SJSA1 (cell line): ENCODE data around the gene GFRA4. TPM values are rescaled to one million over a fixed set of nuclear protein-coding genes. Genes with fewer than 3 reads are reported as not detected.

Experiments used
- DNase-seq, 2 experiments: peaks; one replicate each; pipeline ENCODE4 v3.0.0-alpha.2; 2015 to 2020; ENCODE audit warnings: low spot score in 2 of 2, low read depth in 1 of 2
- H3K27ac ChIP-seq: fragments of 250-450 bp; sonication (Bioruptor Pico); 2 replicates; pipeline ENCODE4 v1.5.1; 2020; ENCODE audit warnings: mild to moderate bottlenecking, moderate library complexity
- H3K27me3 ChIP-seq: fragments of 250-450 bp; sonication (Bioruptor Pico); replicated peaks from 2 replicates; pipeline ENCODE4 v1.5.1; 2020; ENCODE audit warnings: mild to moderate bottlenecking, moderate library complexity
- H3K36me3 ChIP-seq: fragments of 250-450 bp; sonication (Bioruptor Pico); 2 replicates; pipeline ENCODE4 v1.5.1; 2020; ENCODE audit warnings: mild to moderate bottlenecking
- H3K4me1 ChIP-seq: fragments of 250-450 bp; sonication (Bioruptor Pico); replicated peaks from 2 replicates; pipeline ENCODE4 v1.6.1; 2021; ENCODE audit warnings: mild to moderate bottlenecking
- H3K4me3 ChIP-seq: fragments of 250-450 bp; sonication (Bioruptor Pico); 2 replicates; pipeline ENCODE4 v1.5.1; 2020; ENCODE audit warnings: mild to moderate bottlenecking
- H3K9me3 ChIP-seq: fragments of 250-450 bp; sonication (Bioruptor Pico); replicated peaks from 2 replicates; pipeline ENCODE4 v1.5.1; 2020; ENCODE audit warnings: mild to moderate bottlenecking
- total RNA-seq: library from RNA; depleted of rRNA; stranded (reverse); fragments of >200 nt; shearing (Covaris generic); gene quantifications from 2 replicates; pipeline ENCODE4 v1.2.3, GENCODE V29; 2014

GFRA4 gene
- total RNA-seq, 1 experiment from 2014 or later = not detected

DNA sequence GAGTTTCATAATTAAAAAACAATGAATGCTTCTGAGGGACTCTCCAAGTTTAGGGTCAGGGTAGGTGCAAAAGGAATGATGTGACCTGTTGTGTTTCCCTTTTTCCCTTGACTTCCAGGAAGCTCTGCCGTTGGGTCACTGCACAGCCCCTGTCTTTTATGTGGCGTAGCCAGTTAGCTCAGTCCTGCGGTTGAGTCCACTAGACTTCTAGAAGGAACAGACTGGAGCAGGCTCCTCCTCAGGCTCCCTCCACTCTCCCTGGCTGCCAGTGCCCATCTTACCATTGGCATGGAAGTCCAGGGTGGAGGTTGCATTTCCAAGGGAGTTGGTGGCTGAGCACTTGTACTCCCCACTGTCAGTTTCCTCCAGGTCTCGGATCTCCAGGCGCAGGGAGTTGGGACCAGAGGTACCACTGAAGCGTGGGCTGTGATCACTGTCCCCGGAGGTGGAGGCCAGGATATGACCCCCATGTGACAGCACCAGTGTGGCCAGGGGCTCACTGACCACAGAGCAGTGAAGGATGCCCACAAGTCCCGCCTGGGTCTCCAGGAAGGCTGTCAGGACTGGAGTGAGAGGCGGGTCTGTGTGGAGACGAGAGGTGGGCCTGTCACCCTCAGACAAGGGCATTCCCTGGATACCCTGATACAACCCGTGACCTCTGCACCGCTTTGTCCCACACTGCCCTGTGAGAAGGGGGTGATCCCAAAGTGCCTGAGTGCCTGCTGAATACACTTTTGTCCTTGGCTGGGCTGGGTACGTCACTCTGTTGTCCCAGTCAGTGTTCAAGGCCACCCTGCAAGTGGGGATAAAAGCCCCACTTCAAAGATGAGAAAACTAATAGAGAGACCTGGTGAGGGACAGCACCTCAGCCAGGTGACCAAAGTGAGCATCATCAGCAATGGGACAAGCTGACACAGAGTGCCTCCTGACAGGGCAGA is 38.1 kb upstream of the GFRA4 start:
- no peaks in the 10 kb centered on the region for H3K4me1 ChIP-seq
- no peaks in the 10 kb centered on the region for H3K36me3 ChIP-seq
- no peak overlapping the region for H3K27ac ChIP-seq
- H3K4me3 ChIP-seq = no peak overlapping the region
- H3K27me3 ChIP-seq = no peaks in the 10 kb centered on the region
- H3K9me3 ChIP-seq = 0 out of 2 replicates have a peak, but pooled peaks cover 2% of the 10 kb centered on the region
- DNase-seq = no peak

DNA sequence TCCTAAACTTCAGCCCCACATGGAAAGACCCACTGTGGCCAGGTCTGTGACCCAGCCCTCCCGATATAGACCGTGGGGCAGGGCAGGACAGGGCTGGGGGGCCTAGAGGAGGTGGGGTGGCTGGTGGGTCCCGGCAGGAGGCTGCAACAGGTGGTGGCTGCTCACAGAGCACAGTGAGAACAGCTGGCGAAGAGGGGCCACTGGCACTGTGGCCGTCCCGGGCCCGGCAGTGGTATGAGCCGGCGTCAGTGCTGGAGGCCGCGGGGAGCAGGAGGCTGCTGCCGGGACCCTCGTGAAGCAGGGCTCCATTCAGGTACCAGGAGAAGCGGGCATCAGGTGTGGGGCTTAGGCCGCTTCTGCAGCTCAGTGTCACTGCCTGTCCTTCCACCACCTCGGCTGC is 35.8 kb upstream of the GFRA4 start:
- no peaks in the 10 kb centered on the region for H3K36me3 ChIP-seq
- no peak for DNase-seq
- H3K9me3 ChIP-seq = peaks cover 4% of the 10 kb centered on the region; the same call in 1 of the 2 replicates
- H3K27me3 ChIP-seq = no peaks in the 10 kb centered on the region
- H3K4me1 ChIP-seq = no peaks in the 10 kb centered on the region
- H3K27ac ChIP-seq = no peak overlapping the region
- no peak overlapping the region for H3K4me3 ChIP-seq

DNA sequence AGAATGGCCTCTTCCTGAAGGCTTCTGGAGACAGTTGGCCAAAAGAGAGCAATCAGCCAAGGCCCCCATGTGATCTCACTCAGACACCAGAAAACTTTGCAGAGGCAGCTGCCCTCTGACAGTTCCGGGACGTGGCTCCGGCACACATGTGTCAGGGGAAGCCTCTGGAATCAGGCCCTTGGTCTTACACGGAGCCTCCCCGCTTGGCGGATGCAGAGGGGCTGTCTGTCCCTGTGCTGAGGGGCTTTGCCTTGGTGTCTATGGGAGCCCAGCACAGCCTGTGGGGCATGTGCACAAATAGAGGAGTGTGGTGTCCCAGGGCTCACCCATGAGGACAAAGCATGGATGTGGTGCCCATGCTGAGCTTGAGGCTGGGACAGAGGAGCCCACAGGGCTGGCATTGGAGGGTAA is 35.4 kb upstream of the GFRA4 start:
- Histone ChIP-seq H3K27me3 (no peaks in the 10 kb centered on the region), H3K4me1 (no peaks in the 10 kb centered on the region), H3K9me3 (peaks cover 4% of the 10 kb centered on the region; the same call in 1 of the 2 replicates), H3K27ac (no peak overlapping the region), H3K4me3 (no peak overlapping the region), H3K36me3 (no peaks in the 10 kb centered on the region)
- DNase-seq = no peak

DNA sequence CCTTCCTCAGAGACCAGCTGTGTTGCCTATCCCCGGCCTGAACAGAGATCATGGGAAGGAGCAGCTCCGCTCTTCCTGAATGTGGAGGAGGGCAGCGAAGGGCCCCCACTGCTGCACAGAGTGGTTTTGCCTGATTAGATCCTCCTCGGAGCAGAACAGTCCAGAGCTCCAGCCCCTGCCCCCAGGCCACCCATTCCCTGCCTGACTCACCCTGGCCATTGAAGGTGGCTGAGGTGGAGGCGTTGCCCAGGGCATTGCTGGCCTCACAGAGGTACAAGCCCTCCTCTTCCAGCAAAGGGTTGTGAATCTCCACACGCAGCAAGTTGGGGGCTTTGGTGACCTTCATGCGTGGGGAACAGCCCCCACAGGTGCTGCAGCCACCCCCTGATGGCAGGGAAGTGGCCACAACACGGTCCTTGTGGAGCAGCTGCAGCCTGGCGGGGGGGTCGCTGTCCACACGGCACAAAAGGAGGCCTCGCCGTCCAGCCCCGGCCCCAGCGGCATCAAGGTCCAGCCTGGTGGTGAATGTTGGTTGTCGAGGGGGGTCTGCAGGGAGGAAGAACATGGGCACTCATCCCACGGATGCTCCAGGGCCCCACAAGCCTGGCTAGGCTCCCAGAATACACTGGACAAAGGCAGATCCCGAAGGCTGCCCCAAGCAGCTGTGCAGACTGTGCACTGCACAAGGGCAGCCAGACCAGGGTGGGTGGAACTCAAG is 34.5 kb upstream of the GFRA4 start:
- Histone ChIP-seq H3K27me3 (no peaks in the 10 kb centered on the region), H3K36me3 (no peaks in the 10 kb centered on the region), H3K9me3 (peaks cover 4% of the 10 kb centered on the region; the same call in 1 of the 2 replicates), H3K27ac (no peak overlapping the region), H3K4me1 (no peaks in the 10 kb centered on the region), H3K4me3 (no peak overlapping the region)
- DNase-seq = no peak

DNA sequence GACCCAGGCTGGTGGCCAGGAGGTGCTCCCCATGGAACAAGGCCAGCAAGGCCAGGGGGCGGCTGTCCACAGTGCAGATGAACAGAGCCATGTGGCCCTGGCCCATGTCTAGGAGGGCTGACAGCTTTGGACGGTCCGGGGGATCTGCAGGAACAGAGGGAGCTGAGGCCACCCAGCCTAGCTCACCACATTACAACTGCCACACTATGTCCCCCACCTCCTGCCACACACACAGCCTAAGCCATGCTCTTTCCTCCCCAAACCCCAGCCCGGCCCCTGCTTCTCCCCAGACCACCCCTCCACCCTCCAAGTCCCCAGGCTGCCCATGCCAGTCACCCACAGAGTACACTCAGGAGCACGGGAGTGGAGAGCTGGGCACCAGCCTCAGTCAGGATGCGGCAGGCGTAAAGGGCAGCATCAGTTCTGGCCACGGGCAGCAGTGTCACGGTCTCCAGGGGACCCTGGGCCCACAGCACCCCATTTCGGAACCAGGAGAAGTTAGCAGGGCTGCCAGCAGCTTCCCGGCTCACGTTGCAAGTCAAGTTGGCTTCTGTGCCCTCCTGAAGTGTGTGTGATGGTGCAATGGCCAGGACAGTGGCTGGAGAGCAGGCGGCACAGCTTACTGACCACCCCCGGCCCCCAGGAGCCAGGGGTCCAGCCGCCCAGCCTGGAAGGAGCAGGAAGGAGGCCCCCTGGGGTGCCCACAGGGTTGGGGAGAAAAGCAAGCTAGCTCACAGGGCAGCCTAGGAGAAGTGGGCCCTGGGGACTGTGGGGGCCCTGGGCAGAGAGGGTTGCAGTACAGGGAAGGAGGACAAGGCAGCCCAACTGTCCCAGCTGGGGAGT is 33.8 kb upstream of the GFRA4 start:
- Histone ChIP-seq H3K9me3 (peaks cover 4% of the 10 kb centered on the region; the same call in 1 of the 2 replicates), H3K27me3 (no peaks in the 10 kb centered on the region), H3K36me3 (no peaks in the 10 kb centered on the region), H3K27ac (no peak overlapping the region), H3K4me3 (no peak overlapping the region), H3K4me1 (no peaks in the 10 kb centered on the region)
- DNase-seq = no peak

DNA sequence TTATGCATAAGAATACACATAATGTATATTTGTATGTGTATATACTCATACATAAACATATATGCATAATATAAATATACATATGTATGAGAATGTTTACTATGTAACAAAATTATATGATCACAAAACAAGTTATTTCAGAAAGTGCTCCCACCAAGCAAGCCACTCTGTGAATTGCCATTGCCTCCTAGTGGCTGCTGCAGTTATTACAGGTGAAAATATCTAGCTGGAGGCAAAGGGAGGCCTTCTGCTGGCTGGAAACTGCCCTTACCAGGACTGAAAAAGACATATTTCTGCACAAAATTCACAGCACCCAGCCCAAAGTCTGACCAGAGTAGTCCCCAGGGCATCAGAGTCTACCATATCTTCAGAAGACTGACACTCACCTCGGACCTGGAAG is 33.0 kb upstream of the GFRA4 start:
- H3K27ac ChIP-seq = no peak overlapping the region
- no peaks in the 10 kb centered on the region for H3K27me3 ChIP-seq
- no peak for DNase-seq
- H3K9me3 ChIP-seq = peaks cover 4% of the 10 kb centered on the region; the same call in 1 of the 2 replicates
- H3K4me3 ChIP-seq = no peak overlapping the region
- H3K36me3 ChIP-seq = no peaks in the 10 kb centered on the region
- H3K4me1 ChIP-seq = no peaks in the 10 kb centered on the region

DNA sequence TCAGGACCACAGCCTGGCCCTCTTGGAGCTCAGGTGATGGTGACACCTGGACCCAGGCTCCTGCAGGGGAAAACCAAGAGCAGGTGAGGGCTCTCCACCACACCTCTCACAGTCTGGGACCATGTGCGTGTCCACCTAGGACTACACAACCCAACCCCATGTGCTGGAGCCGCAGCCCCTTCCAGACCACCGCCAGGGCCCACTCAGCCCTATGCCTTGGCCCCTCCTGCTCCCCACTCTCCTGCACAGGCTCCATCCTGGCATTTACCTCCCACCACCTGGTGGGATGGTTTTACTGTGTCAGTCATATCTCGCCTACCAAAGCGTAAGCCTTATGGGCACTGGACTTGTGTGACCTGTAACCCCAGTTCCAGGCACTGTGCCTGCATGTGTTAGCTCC is 31.7 kb upstream of the GFRA4 start:
- Histone ChIP-seq H3K9me3 (peaks cover 4% of the 10 kb centered on the region; the same call in 1 of the 2 replicates), H3K4me1 (no peaks in the 10 kb centered on the region), H3K4me3 (no peak overlapping the region), H3K36me3 (no peaks in the 10 kb centered on the region), H3K27me3 (no peaks in the 10 kb centered on the region), H3K27ac (no peak overlapping the region)
- no peak for DNase-seq

DNA sequence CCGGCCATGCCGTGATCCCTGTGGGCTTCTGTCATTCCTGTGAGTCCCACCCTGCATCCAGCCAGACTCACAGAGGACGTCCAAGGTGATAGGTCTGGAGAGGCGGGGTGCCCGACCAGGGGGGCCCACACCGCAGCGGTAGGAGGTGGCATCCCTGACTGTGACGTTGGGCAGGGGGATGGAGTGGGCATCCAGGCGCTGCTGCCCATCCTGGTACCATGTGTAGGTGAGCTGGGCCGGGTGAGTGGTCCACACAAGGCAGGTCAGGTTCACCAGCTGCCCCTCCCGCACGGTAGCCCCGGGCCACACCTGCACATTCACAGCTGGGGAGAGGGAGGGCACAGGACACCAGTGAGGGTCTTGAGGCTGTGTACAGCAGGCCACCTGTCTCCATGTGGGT is 30.2 kb upstream of the GFRA4 start:
- Histone ChIP-seq H3K9me3 (peaks cover 4% of the 10 kb centered on the region; the same call in 1 of the 2 replicates), H3K36me3 (no peaks in the 10 kb centered on the region), H3K4me3 (no peak overlapping the region), H3K27me3 (no peaks in the 10 kb centered on the region), H3K27ac (no peak overlapping the region), H3K4me1 (no peaks in the 10 kb centered on the region)
- no peak for DNase-seq

DNA sequence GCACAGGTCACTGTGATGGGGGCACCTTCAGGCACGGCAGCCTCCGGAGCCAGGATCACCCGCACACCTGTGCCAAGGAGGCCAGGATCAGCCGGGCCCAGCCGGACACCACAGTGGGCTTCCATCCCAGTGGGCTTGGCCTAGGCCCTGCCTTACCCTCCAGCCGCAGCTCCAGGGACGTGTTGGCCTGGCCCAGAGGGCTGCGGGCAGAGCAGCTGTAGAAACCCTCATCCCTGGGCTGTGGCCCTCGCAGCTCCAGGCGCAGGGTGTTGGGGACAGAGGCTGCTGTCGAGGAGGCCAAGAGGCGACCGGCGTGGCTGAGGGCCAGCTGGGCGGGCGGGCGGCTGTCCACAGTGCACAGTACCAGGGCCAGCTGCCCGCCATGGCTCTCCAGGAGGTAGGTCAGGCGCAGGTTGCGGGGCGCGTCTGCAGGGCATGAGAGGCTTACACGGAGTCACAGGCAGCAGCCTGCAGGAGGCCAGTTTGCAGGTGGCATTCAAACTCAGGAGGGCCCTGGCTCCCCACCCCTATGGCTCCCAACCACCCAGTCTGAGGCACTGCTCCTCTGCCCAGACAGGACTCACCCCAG is 29.6 kb upstream of the GFRA4 start:
- no peak for DNase-seq
- peaks cover 4% of the 10 kb centered on the region; the same call in 1 of the 2 replicates for H3K9me3 ChIP-seq
- H3K27ac ChIP-seq = no peak overlapping the region
- H3K4me1 ChIP-seq = no peaks in the 10 kb centered on the region
- no peaks in the 10 kb centered on the region for H3K36me3 ChIP-seq
- no peak overlapping the region for H3K4me3 ChIP-seq
- no peaks in the 10 kb centered on the region for H3K27me3 ChIP-seq

DNA sequence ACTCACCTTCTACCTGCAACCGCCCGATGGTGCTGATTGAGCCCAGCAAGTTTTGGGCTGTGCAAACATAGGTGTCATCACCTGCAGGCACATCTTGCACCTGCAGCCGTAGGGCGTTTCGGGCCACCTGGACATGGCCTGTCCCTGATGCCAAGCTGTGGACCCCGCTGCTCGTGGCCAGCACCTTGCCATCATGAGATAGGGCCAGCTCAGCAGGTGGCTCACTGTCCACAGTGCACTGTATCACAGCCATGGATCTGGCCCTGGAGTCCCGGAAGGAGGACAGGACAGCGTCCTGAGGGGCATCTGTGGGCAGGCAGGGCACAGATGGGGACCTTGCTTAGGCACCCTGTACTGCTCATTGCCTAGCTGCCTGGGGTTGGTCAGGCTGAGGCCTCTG is 28.7 kb upstream of the GFRA4 start:
- Histone ChIP-seq H3K9me3 (peaks cover 4% of the 10 kb centered on the region; the same call in 1 of the 2 replicates), H3K4me1 (peaks cover 3% of the 10 kb centered on the region), H3K4me3 (no peak overlapping the region), H3K27me3 (no peaks in the 10 kb centered on the region), H3K27ac (no peak overlapping the region), H3K36me3 (no peaks in the 10 kb centered on the region)
- no peak for DNase-seq

DNA sequence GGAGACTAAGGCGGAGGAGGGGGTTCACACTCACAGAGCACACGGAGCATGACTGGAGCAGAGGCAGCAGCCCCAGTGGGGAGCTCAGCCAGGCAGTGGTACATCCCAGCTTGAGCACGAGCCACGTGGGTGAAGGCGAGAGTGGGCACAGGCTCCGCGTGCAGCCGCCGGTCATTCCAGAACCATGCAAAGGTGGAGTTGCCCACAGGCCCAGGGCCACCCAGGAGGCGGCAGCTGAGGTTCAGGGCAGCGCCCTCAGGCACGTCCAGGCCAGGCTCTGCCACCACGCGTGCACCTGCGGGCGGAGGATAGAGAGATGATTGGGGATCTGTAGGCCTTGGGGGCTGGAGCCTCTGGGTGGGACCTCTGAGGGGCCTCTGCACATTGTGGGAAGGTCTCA is 28.1 kb upstream of the GFRA4 start:
- no peaks in the 10 kb centered on the region for H3K36me3 ChIP-seq
- no peak overlapping the region for H3K4me3 ChIP-seq
- H3K4me1 ChIP-seq = peaks cover 5% of the 10 kb centered on the region
- DNase-seq = no peak
- H3K9me3 ChIP-seq = peaks cover 1% of the 10 kb centered on the region; the same call in 1 of the 2 replicates
- no peak overlapping the region for H3K27ac ChIP-seq
- H3K27me3 ChIP-seq = no peaks in the 10 kb centered on the region

DNA sequence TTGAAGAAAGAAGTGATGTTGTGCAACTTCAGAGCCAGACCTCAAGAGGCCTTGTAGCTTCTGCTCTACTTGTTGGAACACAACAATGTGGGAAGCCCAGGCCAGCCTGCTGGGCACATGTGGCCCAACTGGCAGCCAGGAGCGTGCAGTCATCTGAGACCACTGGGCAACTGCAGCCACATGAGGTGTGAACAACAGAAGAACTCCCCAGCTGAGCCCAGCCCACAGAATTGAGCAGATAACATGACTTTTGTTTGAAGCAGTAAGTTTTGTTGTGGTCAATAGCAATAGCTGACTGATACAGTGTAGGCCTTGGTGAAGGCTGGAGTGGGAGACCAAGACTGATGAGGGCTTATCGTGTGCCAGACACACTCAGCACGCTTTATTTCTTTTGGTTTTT is 27.2 kb upstream of the GFRA4 start:
- Histone ChIP-seq H3K4me1 (peaks cover 5% of the 10 kb centered on the region), H3K27me3 (no peaks in the 10 kb centered on the region), H3K36me3 (no peaks in the 10 kb centered on the region), H3K4me3 (no peak overlapping the region), H3K27ac (no peak overlapping the region), H3K9me3 (no peaks in the 10 kb centered on the region; the same call in 1 of the 2 replicates)
- no peak for DNase-seq

DNA sequence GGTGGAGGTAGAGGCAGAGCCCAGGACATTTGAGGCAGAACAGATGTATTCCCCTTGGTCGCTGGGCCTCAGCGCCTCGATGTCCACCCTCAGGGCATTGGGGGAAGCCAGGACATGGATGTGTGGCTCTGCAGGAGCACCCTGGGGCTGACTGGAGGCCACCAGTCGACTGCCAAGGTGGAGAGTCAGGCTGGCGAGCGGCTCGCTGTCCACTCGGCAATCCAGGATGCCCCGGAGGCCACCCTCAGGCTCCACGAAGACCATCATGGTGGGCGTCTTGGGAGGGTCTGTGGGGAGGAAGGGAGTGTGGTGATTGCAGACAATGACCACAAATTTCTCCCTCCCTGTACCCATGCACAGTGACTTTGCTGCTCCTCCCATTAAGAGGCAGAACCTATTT is 26.8 kb upstream of the GFRA4 start:
- Histone ChIP-seq H3K36me3 (no peaks in the 10 kb centered on the region), H3K27ac (no peak overlapping the region), H3K27me3 (no peaks in the 10 kb centered on the region), H3K9me3 (no peaks in the 10 kb centered on the region), H3K4me3 (no peak overlapping the region), H3K4me1 (peaks cover 5% of the 10 kb centered on the region)
- DNase-seq = no peak
